A673 (cell line): ENCODE results near the gene GPC6. TPM values are rescaled to one million over a fixed set of nuclear protein-coding genes. Genes with fewer than 3 reads are reported as not detected.
A peak's percentile ranks its signal among the peaks of the same experiment; 100 is the strongest.

ENCODE experiments used
- BruUV-seq: library from RNA; stranded (reverse); fragments of 400-500 nt; replicated peaks from 2 replicates; lab custom pipeline; 2021; lab: Mats Ljungman, UMichigan
- CTCF ChIA-PET: fragments of 300-600 bp; sonication (Branson Sonifier 250); formaldehyde crosslinking; loops from one replicate; lab custom pipeline; 2022; ENCODE audit warnings: antibody characterized with exemption; lab: Charles Lee
- POLR2A ChIA-PET: fragments of 300-600 bp; sonication (Branson Sonifier 250); formaldehyde crosslinking; loops from one replicate; lab custom pipeline; 2022; ENCODE audit warnings: antibody characterized with exemption; ENCODE audit not compliant: low non-redundant PET; lab: Charles Lee
- DNase-seq: peaks from one replicate; pipeline ENCODE4 v3.0.0-alpha.2; 2015; ENCODE audit warnings: low spot score
- H3K27ac ChIP-seq: fragments of 200-600 bp; sonication (generic); 2 replicates; pipeline ENCODE4 v1.5.1; 2016; ENCODE audit warnings: mixed run types, low read depth, mild to moderate bottlenecking, mixed read lengths, antibody characterized with exemption, low read length; ENCODE audit not compliant: poor library complexity, severe bottlenecking
- H3K27me3 ChIP-seq: fragments of 200-600 bp; sonication (generic); replicated peaks from 2 replicates; pipeline ENCODE4 v1.6.1; 2017; ENCODE audit warnings: mixed run types, low read depth, mild to moderate bottlenecking, mixed read lengths, antibody characterized with exemption, low read length; ENCODE audit not compliant: insufficient read depth, poor library complexity
- H3K36me3 ChIP-seq: fragments of 200-600 bp; sonication (generic); 2 replicates; pipeline ENCODE4 v1.6.1; 2016; ENCODE audit warnings: mixed run types, mild to moderate bottlenecking, mixed read lengths, antibody characterized with exemption, low read length; ENCODE audit not compliant: insufficient read depth, poor library complexity, severe bottlenecking
- H3K4me1 ChIP-seq: fragments of 200-600 bp; sonication (generic); 2 replicates; pipeline ENCODE4 v1.6.1; 2017; ENCODE audit warnings: mixed run types, mild to moderate bottlenecking, mixed read lengths, antibody characterized with exemption, low read length; ENCODE audit not compliant: insufficient read depth, poor library complexity, severe bottlenecking
- H3K4me3 ChIP-seq: fragments of 200-600 bp; sonication (generic); 2 replicates; pipeline ENCODE4 v1.5.1; 2016; ENCODE audit warnings: low read depth, mixed run types, mild to moderate bottlenecking, mixed read lengths, low read length; ENCODE audit not compliant: poor library complexity, severe bottlenecking
- H3K9me3 ChIP-seq: fragments of 200-600 bp; sonication (generic); 2 replicates; pipeline ENCODE4 v1.6.1; 2016; ENCODE audit warnings: mixed run types, low read depth, mild to moderate bottlenecking, mixed read lengths, antibody characterized with exemption, low read length; ENCODE audit not compliant: poor library complexity, severe bottlenecking
- EZH2 ChIP-seq: fragments of 200-600 bp; sonication (generic); IDR thresholded peaks from 2 replicates; pipeline ENCODE4 v1.6.1; 2017; ENCODE audit warnings: borderline replicate concordance, low read depth, mild to moderate bottlenecking, mixed read lengths, antibody characterized with exemption, low read length; ENCODE audit not compliant: poor library complexity, severe bottlenecking
- intact Hi-C: fragments of 100-400 bp; cut with micrococcal nuclease; formaldehyde crosslinking; loops from one replicate; pipeline ENCODE4 v1.10.0; 2022; ENCODE audit not compliant: unreplicated experiment
- total RNA-seq: library from RNA; stranded (reverse); gene quantifications from 2 replicates; pipeline ENCODE4 v1.2.3, GENCODE V29; 2021
- TF ChIP-seq, protein P1 (sequence below): fragments of 300-800, 200-600 bp; sonication (generic); conservative IDR thresholded peaks from 2 replicates; pipeline ENCODE4 v1.5.1; 2017; ENCODE audit warnings: low read depth, mild to moderate bottlenecking, antibody characterized with exemption, low read length, moderate library complexity, mixed read lengths

The GPC6 gene
- total RNA-seq, 1 experiment from 2014 or later = 23.3 TPM

DNA sequence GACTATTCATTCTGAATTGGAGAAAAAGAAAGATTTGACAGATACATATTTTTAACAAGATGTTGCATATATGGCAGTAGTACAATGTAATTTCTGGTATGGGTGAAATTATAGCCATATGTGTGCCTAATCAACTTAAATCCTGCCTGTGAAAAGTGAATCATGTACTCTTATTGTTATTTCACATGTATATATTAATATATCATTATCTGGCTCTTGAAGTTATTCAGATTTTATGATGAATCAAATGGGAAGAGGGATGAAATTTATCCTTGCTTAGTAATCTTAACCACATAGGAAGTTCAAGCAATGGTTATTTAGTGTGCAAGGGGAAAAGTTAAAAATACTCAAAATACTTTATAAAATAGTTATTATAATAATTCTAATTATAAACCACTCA lies 80.5 kb downstream of the GPC6 start:
- ChIA-PET POLR2A (no interaction called here), CTCF (no interaction called here)
- no peaks in the 10 kb centered on the region for H3K27me3 ChIP-seq
- peaks cover 48% of the 10 kb centered on the region for H3K4me1 ChIP-seq
- no peaks in the 10 kb centered on the region for H3K36me3 ChIP-seq
- DNase-seq = no peak
- TF ChIP-seq EZH2 = no peak
- TF ChIP-seq, protein P1, sequence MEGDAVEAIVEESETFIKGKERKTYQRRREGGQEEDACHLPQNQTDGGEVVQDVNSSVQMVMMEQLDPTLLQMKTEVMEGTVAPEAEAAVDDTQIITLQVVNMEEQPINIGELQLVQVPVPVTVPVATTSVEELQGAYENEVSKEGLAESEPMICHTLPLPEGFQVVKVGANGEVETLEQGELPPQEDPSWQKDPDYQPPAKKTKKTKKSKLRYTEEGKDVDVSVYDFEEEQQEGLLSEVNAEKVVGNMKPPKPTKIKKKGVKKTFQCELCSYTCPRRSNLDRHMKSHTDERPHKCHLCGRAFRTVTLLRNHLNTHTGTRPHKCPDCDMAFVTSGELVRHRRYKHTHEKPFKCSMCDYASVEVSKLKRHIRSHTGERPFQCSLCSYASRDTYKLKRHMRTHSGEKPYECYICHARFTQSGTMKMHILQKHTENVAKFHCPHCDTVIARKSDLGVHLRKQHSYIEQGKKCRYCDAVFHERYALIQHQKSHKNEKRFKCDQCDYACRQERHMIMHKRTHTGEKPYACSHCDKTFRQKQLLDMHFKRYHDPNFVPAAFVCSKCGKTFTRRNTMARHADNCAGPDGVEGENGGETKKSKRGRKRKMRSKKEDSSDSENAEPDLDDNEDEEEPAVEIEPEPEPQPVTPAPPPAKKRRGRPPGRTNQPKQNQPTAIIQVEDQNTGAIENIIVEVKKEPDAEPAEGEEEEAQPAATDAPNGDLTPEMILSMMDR = no peak
- no TSS peak for BruUV-seq
- H3K9me3 ChIP-seq = no peaks in the 10 kb centered on the region
- H3K27ac ChIP-seq = no peak overlapping the region
- intact Hi-C loops = no loop called here
- no peak overlapping the region for H3K4me3 ChIP-seq

DNA sequence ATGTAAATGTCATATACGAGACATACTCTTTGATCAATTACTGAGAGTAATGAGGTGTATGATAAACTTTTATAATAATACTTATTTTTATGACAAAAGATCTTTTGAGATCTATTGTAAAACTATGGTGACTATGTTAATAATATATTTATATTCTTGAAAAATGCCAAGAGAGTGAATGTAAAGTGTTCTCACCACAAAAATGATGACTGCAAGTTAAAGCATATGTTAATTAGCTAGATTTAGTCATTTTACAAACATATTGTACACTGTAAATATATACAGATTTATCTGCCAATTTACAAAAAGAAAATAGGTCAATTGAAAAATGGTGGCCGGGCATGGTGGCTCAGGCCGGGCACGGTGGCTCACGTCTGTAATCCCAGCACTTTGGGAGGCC lies 81.0 kb downstream of the GPC6 start:
- H3K27ac ChIP-seq = no peak overlapping the region
- intact Hi-C loops = no loop called here
- BruUV-seq = no TSS peak
- CTCF ChIA-PET = no interaction called here
- no peaks in the 10 kb centered on the region for H3K27me3 ChIP-seq
- H3K36me3 ChIP-seq = no peaks in the 10 kb centered on the region
- H3K4me3 ChIP-seq = no peak overlapping the region
- H3K4me1 ChIP-seq = peaks cover 48% of the 10 kb centered on the region
- no peaks in the 10 kb centered on the region for H3K9me3 ChIP-seq
- no peak for DNase-seq
- TF ChIP-seq, protein P1 = no peak
- no peak for TF ChIP-seq EZH2
- POLR2A ChIA-PET = no interaction called here

DNA sequence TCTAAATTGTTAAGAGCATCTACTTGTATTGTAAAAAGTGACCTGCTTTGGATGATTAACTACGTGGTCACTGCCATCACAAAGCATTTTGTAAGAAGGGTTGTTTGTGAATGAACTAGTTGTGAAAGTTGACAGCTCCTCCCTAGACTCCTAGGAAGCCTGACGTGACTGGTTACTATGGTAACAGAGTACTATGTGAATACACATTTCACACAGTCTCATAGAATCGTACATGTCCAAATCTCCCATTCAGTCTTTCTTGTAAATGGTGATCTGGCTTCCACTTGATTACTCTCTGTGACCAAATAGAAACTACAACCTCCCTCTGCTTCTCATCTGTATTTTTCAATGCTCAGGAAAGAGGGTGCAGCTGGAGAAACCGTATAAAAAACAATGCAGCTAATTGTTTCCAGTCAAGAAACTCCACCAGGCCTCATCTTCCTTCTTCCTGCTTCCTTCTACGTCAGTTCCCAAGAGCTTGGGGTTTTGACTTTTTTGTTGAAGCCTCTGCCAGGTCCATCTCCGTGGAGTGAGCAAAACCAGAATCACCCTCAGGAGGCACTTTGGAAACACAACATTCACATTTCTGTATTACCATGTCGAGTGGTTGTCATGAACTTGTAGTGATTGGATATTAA lies 83.4 kb downstream of the GPC6 start:
- Histone ChIP-seq H3K9me3 (no peaks in the 10 kb centered on the region), H3K36me3 (no peaks in the 10 kb centered on the region), H3K4me3 (no peak overlapping the region), H3K4me1 (peaks cover 45% of the 10 kb centered on the region), H3K27ac (peak overlapping the region; percentile 19), H3K27me3 (no peaks in the 10 kb centered on the region)
- ChIA-PET CTCF (no interaction called here), POLR2A (no interaction called here)
- intact Hi-C loops = no loop called here
- TF ChIP-seq, protein P1 = no peak
- no peak for TF ChIP-seq EZH2
- DNase-seq = peak; percentile 58
- BruUV-seq = no TSS peak
